Astrocyte of the cerebellum (primary cell): ENCODE measurements around the gene TCP10L.
"Not testable (repeated sequence)": the region's sequence is repeated elsewhere in the genome, so short reads cannot be mapped to it uniquely, and the experiment has no call there.

Experiments
- DNase-seq: peaks from one replicate; pipeline ENCODE4 v3.0.0-alpha.2; 2011; ENCODE audit warnings: low read depth
- H3K4me3 ChIP-seq: 2 replicates; pipeline ENCODE4 v1.5.1; 2011; ENCODE audit warnings: mild to moderate bottlenecking, low read depth, low read length, moderate library complexity
- CTCF ChIP-seq: IDR thresholded peaks from 2 replicates; pipeline ENCODE4 v1.5.1; 2012; ENCODE audit warnings: low read length, low read depth, moderate library complexity, mild to moderate bottlenecking; ENCODE audit errors: missing control alignments
- in situ Hi-C: cut with HindIII; loops from 2 replicates; pipeline ENCODE4 v1.10.0; 2017; ENCODE audit warnings: low sequenced_read_pairs

The TCP10L gene

GRCh38 chr21:32538147-32538792 is 47.1 kb downstream of the TCP10L start:
- in situ Hi-C loops = no loop called here
- no peak for DNase-seq
- no peak for TF ChIP-seq CTCF
- H3K4me3 ChIP-seq = no peak overlapping the region

DNA sequence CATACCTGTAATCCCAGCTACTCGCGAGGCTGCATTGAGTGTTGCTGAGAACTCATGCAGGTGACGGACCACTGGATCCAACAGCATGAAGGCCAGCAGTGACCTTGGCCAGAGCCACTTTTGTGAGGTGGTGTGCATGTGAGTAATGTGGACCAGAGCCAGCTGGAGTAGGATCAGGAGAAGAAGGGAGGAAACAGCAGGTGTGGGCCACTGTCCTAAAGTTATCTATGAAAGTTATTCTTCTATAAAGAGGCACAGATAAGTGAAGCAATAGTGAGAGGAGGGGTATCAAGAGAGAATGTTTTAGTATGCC is 47.8 kb downstream of the TCP10L start:
- in situ Hi-C loops = no loop called here
- no peak for TF ChIP-seq CTCF
- no peak for DNase-seq
- H3K4me3 ChIP-seq = no peak overlapping the region

GRCh38 chr21:32535612-32536011 is 49.7 kb downstream of the TCP10L start:
- H3K4me3 ChIP-seq = no peak overlapping the region
- in situ Hi-C loops = no loop called here
- no peak for TF ChIP-seq CTCF
- no peak for DNase-seq

DNA sequence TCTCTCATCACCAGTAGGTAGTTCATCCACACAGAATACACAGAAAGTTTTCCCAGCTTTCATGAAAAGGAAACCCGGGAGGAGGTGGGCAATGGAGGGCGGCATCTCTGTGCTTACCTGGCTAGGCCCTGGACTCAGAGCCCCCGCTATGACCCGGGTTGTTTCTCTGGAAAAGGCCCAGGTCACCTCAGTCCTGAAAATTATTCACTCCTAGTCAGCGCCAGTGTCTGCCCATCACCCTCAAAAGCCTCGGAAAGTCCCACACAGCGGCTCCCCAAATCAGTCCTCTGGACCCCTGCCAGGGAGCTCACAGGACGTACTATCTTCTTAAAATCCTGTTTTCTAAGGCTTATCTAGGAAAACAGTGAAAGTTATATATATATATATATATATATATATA is 51.2 kb downstream of the TCP10L start:
- no peak for TF ChIP-seq CTCF
- in situ Hi-C loops = no loop called here
- no peak for DNase-seq
- H3K4me3 ChIP-seq = no peak overlapping the region

DNA sequence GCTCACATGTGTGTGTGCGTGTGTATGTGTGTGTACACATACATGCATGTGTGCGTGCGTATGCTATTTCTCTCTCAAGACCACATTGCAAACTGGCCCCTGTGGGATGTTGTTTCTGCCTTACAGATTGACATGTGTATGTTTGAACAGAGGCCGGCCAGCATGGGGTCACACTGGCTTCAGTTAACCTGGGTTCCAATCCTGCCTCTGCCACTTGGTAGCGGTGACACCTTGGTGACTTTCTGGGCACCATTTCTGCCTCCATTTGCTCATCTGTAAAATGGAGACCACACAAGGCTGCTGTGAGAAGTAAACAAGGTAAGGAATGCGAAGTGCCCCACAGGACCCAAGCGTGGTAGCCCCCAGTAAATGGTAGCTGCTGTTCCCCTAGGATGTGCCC is 51.7 kb downstream of the TCP10L start:
- in situ Hi-C loops = no loop called here
- DNase-seq = no peak
- H3K4me3 ChIP-seq = no peak overlapping the region
- TF ChIP-seq CTCF = no peak

DNA sequence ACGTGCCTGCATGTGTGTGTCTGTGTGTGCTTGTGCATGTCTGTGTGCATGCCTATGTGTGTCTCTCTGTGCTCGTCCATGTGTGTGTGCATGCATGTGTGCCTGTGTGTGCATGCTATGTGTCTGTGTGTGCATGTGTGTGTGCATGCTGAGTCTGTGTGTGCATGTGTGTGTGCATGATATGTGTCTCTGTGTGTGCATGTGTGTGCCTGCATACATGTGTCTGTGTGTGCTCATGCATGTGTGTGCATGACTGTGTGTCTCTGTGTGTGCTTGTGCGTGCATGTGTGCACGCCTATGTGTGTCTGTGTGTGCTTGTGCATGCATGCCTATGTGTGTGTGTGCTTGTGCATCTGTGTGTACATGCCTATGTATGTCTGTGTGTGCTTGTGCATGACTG is 52.3 kb downstream of the TCP10L start:
- no peak for TF ChIP-seq CTCF
- in situ Hi-C loops = no loop called here
- H3K4me3 ChIP-seq = no peak overlapping the region
- no peak for DNase-seq

- no peak for DNase-seq
- no peak for TF ChIP-seq CTCF
- no peak overlapping the region for H3K4me3 ChIP-seq
- in situ Hi-C loops = no loop called here
These were observed 52.7 kb downstream of the TCP10L start for GRCh38 chr21:32532636-32533035.

- in situ Hi-C loops, H3K4me3 ChIP-seq, DNase-seq: not testable (repeated sequence)
These were observed 53.8 kb downstream of the TCP10L start for GRCh38 chr21:32531561-32531960.

DNA sequence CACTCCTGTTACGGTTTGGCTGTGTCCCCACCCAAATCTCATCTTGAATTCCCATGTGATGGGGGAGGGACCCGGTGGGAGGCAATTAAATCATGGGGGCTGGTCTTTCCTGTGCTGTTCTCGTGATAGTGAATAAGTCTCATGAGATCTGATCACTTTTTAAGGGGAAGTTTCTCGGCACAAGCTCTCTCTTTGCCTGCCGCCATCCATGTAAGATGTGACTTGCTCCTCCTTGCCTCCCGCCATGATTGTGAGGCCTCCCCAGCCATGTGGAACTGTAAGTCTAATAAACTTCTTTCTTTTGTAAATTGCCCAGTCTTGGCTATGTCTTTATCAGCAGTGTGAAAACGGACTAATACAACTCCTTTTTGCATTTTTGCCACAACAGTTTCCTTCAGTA is 54.5 kb downstream of the TCP10L start:
- H3K4me3 ChIP-seq, in situ Hi-C loops, DNase-seq: not testable (repeated sequence)
